Common myeloid progenitor, CD34-positive (primary cell): ENCODE results near the gene PRKACA.

ENCODE experiments used
- CTCF ChIA-PET: fragments of 350-600 bp; sonication (Branson Sonifier 250); formaldehyde crosslinking; loops from one replicate; lab custom pipeline; 2021; ENCODE audit warnings: antibody characterized with exemption; lab: Charles Lee
- POLR2A ChIA-PET: fragments of 350-600 bp; sonication (Branson Sonifier 250); formaldehyde crosslinking; loops from one replicate; lab custom pipeline; 2021; ENCODE audit warnings: antibody characterized with exemption; lab: Charles Lee
- DNase-seq, 3 donors: peaks; one replicate each; pipeline versions ENCODE4 v3.0.0 to v3.0.0-alpha.2; 2013
- H3K27ac ChIP-seq, 2 experiments: 1 replicate in 1 of 2; 2 replicates in 1 of 2; pipeline ENCODE4 v1.7.0; 2013; ENCODE audit warnings: inconsistent platforms in 2 of 2, low read length in 2 of 2, mild to moderate bottlenecking in 2 of 2, low read depth in 1 of 2, moderate library complexity in 1 of 2; ENCODE audit not compliant: severe bottlenecking in 2 of 2, insufficient read depth in 1 of 2, poor library complexity in 1 of 2
- H3K27me3 ChIP-seq, 5 experiments: replicated peaks in 2 of 5; 1 replicate in 3 of 5; 2 replicates in 2 of 5; pipeline versions ENCODE4 v1.6.1 to v1.7.0; 2013; ENCODE audit warnings: low read length in 4 of 5, mild to moderate bottlenecking in 2 of 5, moderate library complexity in 2 of 5, inconsistent platforms in 1 of 5; ENCODE audit not compliant: insufficient read depth in 5 of 5, control insufficient read depth in 4 of 5
- H3K36me3 ChIP-seq, 4 experiments: 1 replicate in 2 of 4; 2 replicates in 2 of 4; pipeline versions ENCODE4 v1.6.1 to v1.7.0; 2013; ENCODE audit warnings: low read length in 3 of 4, control low read depth in 1 of 4, mild to moderate bottlenecking in 1 of 4; ENCODE audit not compliant: control insufficient read depth in 4 of 4, insufficient read depth in 4 of 4
- H3K4me1 ChIP-seq, 4 experiments: 1 replicate in 3 of 4; 2 replicates in 1 of 4; pipeline versions ENCODE4 v1.6.1 to v1.7.1; 2013; ENCODE audit warnings: low read length in 3 of 4, mild to moderate bottlenecking in 3 of 4, control low read depth in 1 of 4, inconsistent platforms in 1 of 4, moderate library complexity in 1 of 4; ENCODE audit not compliant: control insufficient read depth in 4 of 4, insufficient read depth in 4 of 4; ENCODE audit errors: control extremely low read depth in 1 of 4
- H3K4me3 ChIP-seq, 7 experiments: 1 replicate in 4 of 7; 2 replicates in 3 of 7; pipeline versions ENCODE4 v1.5.1 to v1.7.0; 2013; ENCODE audit warnings: mild to moderate bottlenecking in 7 of 7, low read length in 6 of 7, moderate library complexity in 6 of 7, inconsistent platforms in 2 of 7, low read depth in 2 of 7, control low read depth in 1 of 7; ENCODE audit not compliant: insufficient read depth in 4 of 7, control insufficient read depth in 1 of 7; ENCODE audit errors: extremely low read depth in 1 of 7
- H3K9me3 ChIP-seq, 5 experiments: 1 replicate in 4 of 5; 2 replicates in 1 of 5; pipeline versions ENCODE4 v1.6.1 to v1.7.1; 2013; ENCODE audit warnings: low read length in 4 of 5, mild to moderate bottlenecking in 2 of 5, inconsistent platforms in 1 of 5, low read depth in 1 of 5, moderate library complexity in 1 of 5; ENCODE audit not compliant: control insufficient read depth in 4 of 5, insufficient read depth in 2 of 5; ENCODE audit errors: control extremely low read depth in 1 of 5
- WGBS: methylation state at CpG from one replicate; pipeline ENCODE4 v1.1.5; 2013; ENCODE audit not compliant: insufficient coverage; 5-methylcytosine and 5-hydroxymethylcytosine counted together

Gene PRKACA

DNA sequence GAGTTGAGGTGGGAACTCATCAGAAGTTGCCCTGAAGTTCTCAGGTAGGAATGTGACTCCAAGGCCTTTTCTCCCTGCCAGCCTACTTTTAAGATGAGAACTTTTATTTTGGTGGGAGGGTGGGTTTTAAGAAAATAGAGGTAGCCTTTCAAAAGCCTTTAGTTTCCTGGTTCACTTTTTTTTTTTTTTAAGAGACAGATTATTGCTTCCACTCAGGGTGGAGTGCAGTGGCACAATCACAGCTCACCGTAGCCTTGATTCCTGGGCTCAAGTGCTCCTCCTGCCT is 34.9 kb downstream of the PRKACA start:
- Histone ChIP-seq H3K36me3 (peaks cover 2 to 4% (median 3%) of the 10 kb centered on the region in 4 experiments), H3K4me1 (peaks cover 2 to 24% (median 20%) of the 10 kb centered on the region in 4 experiments), H3K27ac (no peak overlapping the region), H3K9me3 (no peaks in the 10 kb centered on the region), H3K27me3 (no peaks in the 10 kb centered on the region), H3K4me3 (peak overlapping the region in 1 of 7 experiments; percentile 83)
- DNase-seq: no peak
- ChIA-PET CTCF (interaction anchor here (1.4 to 3.4 kb wide), 4 partner anchors 9 to 44 kb away, joined by 3 to 12 read pairs (median 9); partner anchors contain the start of gene MISP3), POLR2A (interaction anchor here (1.1 kb wide), 1 partner anchor 9 kb away, joined by 5 read pairs; no protein-coding TSS in a partner anchor)
- 100% methylated on average over 1 of the region's 1 CpG for WGBS

- peaks cover 2 to 24% (median 20%) of the 10 kb centered on the region in 4 experiments for H3K4me1 ChIP-seq
- no peaks in the 10 kb centered on the region for H3K9me3 ChIP-seq
- peak in 2 of 3 donors; percentile 40 to 42 for DNase-seq
- H3K27ac ChIP-seq: peak overlapping the region in 1 of 2 experiments; percentile 91
- peak overlapping the region; percentile 76 to 91 (median 83) for H3K4me3 ChIP-seq
- ChIA-PET POLR2A (interaction anchor here (0.5 to 1.5 kb wide), 6 partner anchors 8 to 235 kb away, joined by 3 to 5 read pairs (median 3); no protein-coding TSS in a partner anchor), CTCF (interaction anchor here (1.4 to 3.4 kb wide), 6 partner anchors 7 to 200 kb away, joined by 3 to 12 read pairs (median 9); partner anchors contain the start of gene MISP3)
- H3K27me3 ChIP-seq: no peaks in the 10 kb centered on the region
- WGBS: 36% methylated on average over 16 of the region's 24 CpGs
- peaks cover 0 to 4% (median 2%) of the 10 kb centered on the region in 4 experiments for H3K36me3 ChIP-seq
Observed at GRCh38 chr19:14081797-14082674, 35.5 kb downstream of the PRKACA start.

DNA sequence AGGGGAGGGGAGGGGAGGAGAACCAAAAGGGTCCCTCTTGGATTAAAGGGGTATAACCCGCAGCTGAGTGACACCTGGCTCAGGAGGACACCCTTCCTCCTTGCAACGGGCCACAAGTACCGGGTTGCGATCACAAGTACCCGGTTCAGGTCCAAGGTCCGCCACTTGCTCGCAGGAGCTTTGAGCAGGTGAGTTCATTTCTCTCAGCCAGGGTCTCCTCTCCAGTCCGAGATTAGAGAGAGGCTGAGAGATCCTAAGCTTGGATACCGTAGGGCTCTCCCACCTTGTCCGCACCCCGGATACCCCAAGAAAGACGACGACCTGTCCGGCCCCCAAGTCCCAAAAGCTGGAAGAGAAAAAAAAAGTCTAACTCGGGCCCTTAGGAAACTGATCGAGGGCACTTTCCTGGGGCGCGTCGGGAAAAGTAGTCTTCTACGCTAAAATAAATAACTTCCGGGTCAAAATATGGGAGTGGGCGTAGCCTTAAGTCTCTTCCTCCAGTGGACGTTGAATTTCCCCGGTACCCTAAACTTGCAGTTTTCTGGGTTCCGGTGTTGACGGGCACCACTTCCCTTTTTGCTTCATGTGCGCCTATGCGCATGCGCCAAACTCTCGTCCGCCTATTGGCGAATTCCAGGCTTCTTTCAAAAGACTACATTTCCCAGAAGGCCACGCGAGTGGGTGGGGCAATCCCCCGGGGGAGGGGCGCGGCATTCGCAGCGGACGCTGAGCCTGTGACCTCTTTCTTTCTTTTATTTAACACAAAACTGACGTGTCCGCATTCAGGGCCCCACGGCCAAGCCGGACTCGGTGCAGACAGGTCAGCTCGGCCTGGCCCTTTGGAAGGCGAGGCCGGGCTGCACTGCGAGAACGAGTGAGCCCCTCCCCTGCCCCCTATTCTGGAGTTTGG is 36.4 kb downstream of the PRKACA start:
- under 1% methylated on average over 46 of the region's 50 CpGs for WGBS

DNA sequence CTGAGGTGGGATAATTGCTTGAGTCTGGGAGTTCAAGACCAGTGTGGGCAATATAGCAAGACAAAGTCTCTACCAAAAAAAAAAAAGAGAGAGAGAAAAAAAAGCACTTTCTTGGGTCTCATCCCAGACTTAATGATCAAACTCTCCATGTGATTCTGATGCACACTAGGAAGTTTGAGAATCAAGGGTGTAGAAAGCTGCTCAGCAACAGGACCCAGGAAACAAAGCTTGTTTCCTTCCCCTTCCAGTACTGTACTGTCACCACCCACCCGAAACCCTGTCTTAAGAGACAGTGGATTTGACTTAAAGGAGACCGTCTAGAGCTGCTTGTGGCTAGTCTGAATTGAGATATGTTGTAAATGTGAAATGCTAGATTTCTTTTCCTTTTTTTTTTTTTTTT is 39.2 kb downstream of the PRKACA start:
- no peak for DNase-seq
- ChIA-PET CTCF (interaction anchor here (0.7 to 1.7 kb wide), 8 partner anchors 9 to 294 kb away, joined by 3 to 4 read pairs (median 3); partner anchors contain the start of gene BRME1), POLR2A (interaction anchor here (0.7 kb wide), 1 partner anchor 922 kb away, joined by 7 read pairs; no protein-coding TSS in a partner anchor)
- WGBS: no CpG with 5 or more reads among the region's 2 CpGs
- H3K9me3 ChIP-seq: no peaks in the 10 kb centered on the region
- no peaks in the 10 kb centered on the region for H3K27me3 ChIP-seq
- no peak overlapping the region for H3K27ac ChIP-seq
- H3K4me1 ChIP-seq: peaks cover 8 to 48% (median 42%) of the 10 kb centered on the region in 4 experiments
- H3K4me3 ChIP-seq: no peak overlapping the region
- no peaks in the 10 kb centered on the region for H3K36me3 ChIP-seq

More for the DNA sequence above, 36.4 kb downstream of the PRKACA start:
- Histone ChIP-seq H3K36me3 (peaks cover 0 to 3% (median 0%) of the 10 kb centered on the region in 4 experiments), H3K27me3 (no peaks in the 10 kb centered on the region), H3K9me3 (no peaks in the 10 kb centered on the region), H3K4me1 (peaks cover 2 to 26% (median 21%) of the 10 kb centered on the region in 4 experiments), H3K27ac (peak overlapping the region; percentile 79 to 91), H3K4me3 (peak overlapping the region; percentile 76 to 91 (median 83))
- POLR2A ChIA-PET: interaction anchor here (0.5 to 1.5 kb wide), 6 partner anchors 9 to 234 kb away, joined by 3 to 5 read pairs (median 3); no protein-coding TSS in a partner anchor
- CTCF ChIA-PET: interaction anchor here (0.6 to 3.4 kb wide), 8 partner anchors 8 to 218 kb away, joined by 3 to 11 read pairs (median 4); partner anchors contain the start of gene MISP3
- DNase-seq: peak; percentile 99 to 100 (median 99)

- Histone ChIP-seq H3K36me3 (no peaks in the 10 kb centered on the region), H3K4me3 (peak overlapping the region; percentile 58 to 83 (median 75)), H3K9me3 (no peaks in the 10 kb centered on the region), H3K4me1 (peaks cover 5 to 46% (median 38%) of the 10 kb centered on the region in 4 experiments), H3K27me3 (no peaks in the 10 kb centered on the region), H3K27ac (peak overlapping the region in 1 of 2 experiments; percentile 54)
- ChIA-PET CTCF (interaction anchor here (0.9 to 7.2 kb wide), 11 partner anchors 8 to 202 kb away, joined by 3 to 102 read pairs (median 5); partner anchors contain the start of genes IL27RA, PALM3 and PRKACA), POLR2A (interaction anchor here (0.6 to 1.2 kb wide), 2 partner anchors 11 to 17 kb away, joined by 3 to 4 read pairs; no protein-coding TSS in a partner anchor)
- 2% methylated on average over 32 of the region's 44 CpGs for WGBS
- no peak for DNase-seq
Observed at GRCh38 chr19:14073925-14074838, 43.4 kb downstream of the PRKACA start.
